ENCODE results near the gene COA1. TPM values are rescaled to one million over a fixed set of nuclear protein-coding genes. Genes with fewer than 3 reads are reported as not detected.
A peak's percentile ranks its signal among the peaks of the same experiment; 100 is the strongest.
"Not testable (repeated sequence)": the region's sequence is repeated elsewhere in the genome, so short reads cannot be mapped to it uniquely, and the experiment has no call there.

Gene COA1
- total and polyA plus RNA-seq, 2 experiments from 2014 or later, result 53.4 to 59.5 TPM

GRCh38 chr7:43721193-43721806 lies 8.0 kb downstream of the COA1 start:
- H3K9me2 ChIP-seq (ENCODE audit: insufficient read depth), result no peaks in the 10 kb centered on the region
- whole genome bisulfite sequencing, 2 experiments (ENCODE audit: low coverage in 1 of 2, low lambda C conversion rate in 2 of 2, missing lambda C conversion rate in 2 of 2), result 47 to 52% methylated on average over 2 of the region's 2 CpGs
- H3K9me3 ChIP-seq (ENCODE audit: low read depth), result no peaks in the 10 kb centered on the region
- H3K9ac ChIP-seq, result no peak overlapping the region
- in situ Hi-C loops (cut with MboI), result loop anchor here (25.0 kb wide), 2 partner anchors 259 to 434 kb away; no protein-coding TSS in a partner anchor
- H4K20me1 ChIP-seq (ENCODE audit: insufficient read depth), result no peaks in the 10 kb centered on the region
- H3K4me3 ChIP-seq, result no peak overlapping the region
- DNase-seq, result peak; percentile 77
- no peak for TF ChIP-seq EZH2 (IDR thresholded peaks at IDR 0.05; ENCODE audit: insufficient read depth, poor library complexity, severe bottlenecking)
- TF ChIP-seq EZH2phosphoT487 (IDR thresholded peaks at IDR 0.05; ENCODE audit: insufficient read depth, low read depth), result no peak
- H3K27ac ChIP-seq, result no peak overlapping the region
- H3K4me1 ChIP-seq (ENCODE audit: insufficient read depth), result peaks cover 9% of the 10 kb centered on the region
- peaks cover 4% of the 10 kb centered on the region for H3F3A ChIP-seq (ENCODE audit: insufficient read depth)
- H3K36me3 ChIP-seq (ENCODE audit: low read depth), result no peaks in the 10 kb centered on the region
- H2AFZ ChIP-seq, result no peak overlapping the region
- H3K27me3 ChIP-seq (replicated peaks; ENCODE audit: insufficient read depth), result no peaks in the 10 kb centered on the region
- H3K4me2 ChIP-seq (ENCODE audit: unreplicated experiment), result peak overlapping the region; percentile 16
- H3K79me2 ChIP-seq (ENCODE audit: insufficient read depth), result peaks cover 100% of the 10 kb centered on the region

GRCh38 chr7:43716598-43716997 lies 12.7 kb downstream of the COA1 start:
- no peaks in the 10 kb centered on the region for H4K20me1 ChIP-seq (ENCODE audit: insufficient read depth)
- DNase-seq, result no peak
- WGBS, 2 experiments (ENCODE audit: low coverage in 1 of 2, low lambda C conversion rate in 2 of 2, missing lambda C conversion rate in 2 of 2), result 89 to 97% methylated on average over 2 of the region's 2 CpGs
- no peak for TF ChIP-seq EZH2phosphoT487 (IDR thresholded peaks at IDR 0.05; ENCODE audit: insufficient read depth, low read depth)
- TF ChIP-seq EZH2 (IDR thresholded peaks at IDR 0.05; ENCODE audit: insufficient read depth, poor library complexity, severe bottlenecking), result no peak
- peaks cover 9% of the 10 kb centered on the region for H3K4me1 ChIP-seq (ENCODE audit: insufficient read depth)
- no peaks in the 10 kb centered on the region for H3K9me3 ChIP-seq (ENCODE audit: low read depth)
- no peak overlapping the region for H3K4me2 ChIP-seq (ENCODE audit: unreplicated experiment)
- H3K79me2 ChIP-seq (ENCODE audit: insufficient read depth), result peaks cover 96% of the 10 kb centered on the region
- H2AFZ ChIP-seq, result no peak overlapping the region
- H3K36me3 ChIP-seq (ENCODE audit: low read depth), result no peaks in the 10 kb centered on the region
- H3K9me2 ChIP-seq (ENCODE audit: insufficient read depth), result no peaks in the 10 kb centered on the region
- no peaks in the 10 kb centered on the region for H3K27me3 ChIP-seq (replicated peaks; ENCODE audit: insufficient read depth)
- H3K4me3 ChIP-seq, result no peak overlapping the region
- H3F3A ChIP-seq (ENCODE audit: insufficient read depth), result peaks cover 4% of the 10 kb centered on the region; the same call in 1 of the 2 replicates
- in situ Hi-C loops (cut with MboI), result loop anchor here (10.0 to 25.0 kb wide), 3 partner anchors 254 to 782 kb away; partner anchors contain the start of genes MRPL32 and PSMA2
- no peak overlapping the region for H3K9ac ChIP-seq
- no peak overlapping the region for H3K27ac ChIP-seq

GRCh38 chr7:43715966-43716365 lies 13.4 kb downstream of the COA1 start:
- WGBS, 2 experiments (ENCODE audit: low coverage in 1 of 2, low lambda C conversion rate in 2 of 2, missing lambda C conversion rate in 2 of 2), result 94 to 95% methylated on average over 2 of the region's 2 CpGs
- not testable (repeated sequence) for H2AFZ ChIP-seq; DNase-seq; H3K4me1 ChIP-seq (ENCODE audit: insufficient read depth); H3K9me3 ChIP-seq (ENCODE audit: low read depth); H3F3A ChIP-seq (ENCODE audit: insufficient read depth); H3K9me2 ChIP-seq (ENCODE audit: insufficient read depth); H3K9ac ChIP-seq; H3K4me2 ChIP-seq (ENCODE audit: unreplicated experiment); H4K20me1 ChIP-seq (ENCODE audit: insufficient read depth); H3K36me3 ChIP-seq (ENCODE audit: low read depth); H3K4me3 ChIP-seq; H3K27me3 ChIP-seq (replicated peaks; ENCODE audit: insufficient read depth); H3K27ac ChIP-seq
- peaks cover 95% of the 10 kb centered on the region for H3K79me2 ChIP-seq (ENCODE audit: insufficient read depth)
- in situ Hi-C loops (cut with MboI), result loop anchor here (10.0 to 25.0 kb wide), 3 partner anchors 254 to 781 kb away; partner anchors contain the start of genes MRPL32 and PSMA2

GRCh38 chr7:43711503-43711902 lies 17.8 kb downstream of the COA1 start:
- no peak for DNase-seq
- in situ Hi-C loops (cut with MboI), result loop anchor here (10.0 to 25.0 kb wide), 3 partner anchors 249 to 777 kb away; partner anchors contain the start of genes MRPL32 and PSMA2
- Histone ChIP-seq H3K4me1 (ENCODE audit: insufficient read depth) (no peaks in the 10 kb centered on the region), H3K9me3 (ENCODE audit: low read depth) (no peaks in the 10 kb centered on the region), H3F3A (ENCODE audit: insufficient read depth) (no peaks in the 10 kb centered on the region), H3K27me3 (replicated peaks; ENCODE audit: insufficient read depth) (no peaks in the 10 kb centered on the region), H3K27ac (no peak overlapping the region), H3K4me2 (ENCODE audit: unreplicated experiment) (no peak overlapping the region), H3K79me2 (ENCODE audit: insufficient read depth) (peaks cover 91% of the 10 kb centered on the region), H4K20me1 (ENCODE audit: insufficient read depth) (no peaks in the 10 kb centered on the region), H3K9me2 (ENCODE audit: insufficient read depth) (no peaks in the 10 kb centered on the region), H3K36me3 (ENCODE audit: low read depth) (no peaks in the 10 kb centered on the region), H3K9ac (no peak overlapping the region), H2AFZ (no peak overlapping the region), H3K4me3 (no peak overlapping the region)
- WGBS, 2 experiments (ENCODE audit: low coverage in 1 of 2, low lambda C conversion rate in 2 of 2, missing lambda C conversion rate in 2 of 2), result 93 to 97% methylated on average over 1 of the region's 1 CpG
- TF ChIP-seq EZH2phosphoT487 (IDR thresholded peaks at IDR 0.05; ENCODE audit: insufficient read depth, low read depth) (no peak), EZH2 (IDR thresholded peaks at IDR 0.05; ENCODE audit: insufficient read depth, poor library complexity, severe bottlenecking) (no peak)

- 98 to 99% methylated on average over 9 of the region's 9 CpGs for WGBS, 2 experiments (ENCODE audit: low coverage in 1 of 2, low lambda C conversion rate in 2 of 2, missing lambda C conversion rate in 2 of 2)
- H3K79me2 ChIP-seq (ENCODE audit: insufficient read depth), result peaks cover 91% of the 10 kb centered on the region
These were observed 21.3 kb downstream of the COA1 start for GRCh38 chr7:43708055-43708454.

More at GRCh38 chr7:43708055-43708454, 21.3 kb downstream of the COA1 start:
- not testable (repeated sequence) for H2AFZ ChIP-seq; H3K27me3 ChIP-seq (replicated peaks; ENCODE audit: insufficient read depth); H3F3A ChIP-seq (ENCODE audit: insufficient read depth); H3K4me1 ChIP-seq (ENCODE audit: insufficient read depth); H3K9ac ChIP-seq; H3K36me3 ChIP-seq (ENCODE audit: low read depth); H3K4me3 ChIP-seq; DNase-seq; H3K27ac ChIP-seq; H3K9me2 ChIP-seq (ENCODE audit: insufficient read depth); H3K9me3 ChIP-seq (ENCODE audit: low read depth); H4K20me1 ChIP-seq (ENCODE audit: insufficient read depth); H3K4me2 ChIP-seq (ENCODE audit: unreplicated experiment)
- in situ Hi-C loops (cut with MboI), result loop anchor here (10.0 to 25.0 kb wide), 3 partner anchors 133 to 421 kb away; no protein-coding TSS in a partner anchor
